Muscle of leg (tissue), 11 donors: Measurements from ENCODE around the gene KLF6. TPM values are rescaled to one million over a fixed set of nuclear protein-coding genes. Genes with fewer than 3 reads are reported as not detected.

ENCODE experiments used
- DNase-seq: peaks from one replicate; pipeline ENCODE4 v3.0.0; 2013
- H3K27ac ChIP-seq: one replicate; pipeline ENCODE4 v1.5.1; 2013; ENCODE audit warnings: mild to moderate bottlenecking, low read length, control low read depth
- H3K27me3 ChIP-seq: one replicate; pipeline ENCODE4 v1.6.1; 2013; ENCODE audit warnings: low read length; ENCODE audit not compliant: control insufficient read depth, insufficient read depth
- H3K36me3 ChIP-seq: one replicate; pipeline ENCODE4 v1.6.1; 2013; ENCODE audit warnings: low read length; ENCODE audit not compliant: control insufficient read depth, insufficient read depth
- H3K4me1 ChIP-seq: one replicate; pipeline ENCODE4 v1.6.1; 2013; ENCODE audit warnings: low read length; ENCODE audit not compliant: control insufficient read depth, insufficient read depth
- H3K4me3 ChIP-seq: one replicate; pipeline ENCODE4 v1.5.1; 2013; ENCODE audit warnings: low read length, control low read depth
- H3K9me3 ChIP-seq: replicated peaks from 2 replicates; pipeline ENCODE4 v1.6.1; 2013; ENCODE audit warnings: low read depth, low read length; ENCODE audit not compliant: control insufficient read depth
- WGBS: methylation state at CpG from one replicate; pipeline ENCODE4 v1.1.5; 2013; ENCODE audit warnings: missing lambda C conversion rate; ENCODE audit not compliant: insufficient coverage; 5-methylcytosine and 5-hydroxymethylcytosine counted together
- polyA plus RNA-seq, 8 donors: library from polyadenylated mRNA; unstranded; fragments of 120-200 nt; gene quantifications; one replicate each; pipeline versions ENCODE4 v1.2.1 to v1.2.3, GENCODE V29; 2013; ENCODE audit warnings: inconsistent platforms in 1 of 8, low replicate concordance in 1 of 8; ENCODE audit not compliant: insufficient read length in 8 of 8, insufficient read depth in 1 of 8
- total RNA-seq: library from RNA; stranded (reverse); fragments of 120-200 nt; gene quantifications from one replicate; pipeline ENCODE4 v1.2.4, GENCODE V29; 2013

The KLF6 gene
- total and polyA plus RNA-seq, 9 donors = 40.7 to 139 (median 85.4) TPM

- H3K27ac ChIP-seq = peak overlapping the region; percentile 93
- H3K27me3 ChIP-seq = no peaks in the 10 kb centered on the region
- DNase-seq = peak; percentile 90
- H3K4me1 ChIP-seq = peaks cover 48% of the 10 kb centered on the region
- WGBS = no CpG with 5 or more reads among the region's 7 CpGs
- no peaks in the 10 kb centered on the region for H3K9me3 ChIP-seq
- H3K4me3 ChIP-seq = no peak overlapping the region
- H3K36me3 ChIP-seq = no peaks in the 10 kb centered on the region
Observed at GRCh38 chr10:3805201-3805790, 20.3 kb upstream of the KLF6 start.

GRCh38 chr10:3803927-3804741, 19.1 kb upstream of the KLF6 start:
- peak overlapping the region; percentile 93 for H3K27ac ChIP-seq
- H3K4me1 ChIP-seq = peaks cover 45% of the 10 kb centered on the region
- DNase-seq = no peak
- H3K36me3 ChIP-seq = no peaks in the 10 kb centered on the region
- H3K27me3 ChIP-seq = no peaks in the 10 kb centered on the region
- WGBS = 58% methylated on average over 5 of the region's 13 CpGs
- no peaks in the 10 kb centered on the region for H3K9me3 ChIP-seq
- H3K4me3 ChIP-seq = no peak overlapping the region

- Histone ChIP-seq H3K36me3 (no peaks in the 10 kb centered on the region), H3K9me3 (no peaks in the 10 kb centered on the region), H3K4me3 (no peak overlapping the region), H3K27ac (peak overlapping the region; percentile 43), H3K27me3 (no peaks in the 10 kb centered on the region), H3K4me1 (peaks cover 45% of the 10 kb centered on the region)
- WGBS = 65% methylated on average over 4 of the region's 11 CpGs
- no peak for DNase-seq
Observed at GRCh38 chr10:3803295-3803926, 18.4 kb upstream of the KLF6 start.

- Histone ChIP-seq H3K36me3 (no peaks in the 10 kb centered on the region), H3K4me1 (peaks cover 40% of the 10 kb centered on the region), H3K27me3 (no peaks in the 10 kb centered on the region), H3K9me3 (no peaks in the 10 kb centered on the region), H3K27ac (no peak overlapping the region), H3K4me3 (no peak overlapping the region)
- DNase-seq = no peak
- 95% methylated on average over 4 of the region's 8 CpGs for whole genome bisulfite sequencing
Observed at GRCh38 chr10:3802526-3803265, 17.7 kb upstream of the KLF6 start.

- WGBS = 88% methylated on average over 3 of the region's 11 CpGs
- no peaks in the 10 kb centered on the region for H3K9me3 ChIP-seq
- H3K27me3 ChIP-seq = no peaks in the 10 kb centered on the region
- H3K36me3 ChIP-seq = no peaks in the 10 kb centered on the region
- no peak for DNase-seq
- H3K27ac ChIP-seq = peak overlapping the region; percentile 54
- H3K4me1 ChIP-seq = peaks cover 29% of the 10 kb centered on the region
- no peak overlapping the region for H3K4me3 ChIP-seq
Observed at GRCh38 chr10:3801558-3802192, 16.7 kb upstream of the KLF6 start.

- no peak for DNase-seq
- Histone ChIP-seq H3K4me3 (no peak overlapping the region), H3K9me3 (no peaks in the 10 kb centered on the region), H3K36me3 (no peaks in the 10 kb centered on the region), H3K27ac (no peak overlapping the region), H3K27me3 (no peaks in the 10 kb centered on the region), H3K4me1 (peaks cover 21% of the 10 kb centered on the region)
- 100% methylated on average over 1 of the region's 5 CpGs for WGBS
Observed at GRCh38 chr10:3800586-3800985, 15.6 kb upstream of the KLF6 start.

- Histone ChIP-seq H3K4me1 (peaks cover 8% of the 10 kb centered on the region), H3K4me3 (no peak overlapping the region), H3K27me3 (no peaks in the 10 kb centered on the region), H3K27ac (no peak overlapping the region), H3K9me3 (peaks cover 6% of the 10 kb centered on the region), H3K36me3 (no peaks in the 10 kb centered on the region)
- WGBS = no CpG with 5 or more reads among the region's 1 CpG
- no peak for DNase-seq
Observed at GRCh38 chr10:3797750-3798149, 12.7 kb upstream of the KLF6 start.

GRCh38 chr10:3793553-3793952, 8.5 kb upstream of the KLF6 start:
- Histone ChIP-seq H3K27me3 (no peaks in the 10 kb centered on the region), H3K4me3 (no peak overlapping the region), H3K4me1 (no peaks in the 10 kb centered on the region), H3K27ac (no peak overlapping the region), H3K9me3 (peaks cover 11% of the 10 kb centered on the region), H3K36me3 (no peaks in the 10 kb centered on the region)
- 93% methylated on average over 2 of the region's 3 CpGs for WGBS
- no peak for DNase-seq

- Histone ChIP-seq H3K27ac (no peak overlapping the region), H3K4me1 (no peaks in the 10 kb centered on the region), H3K4me3 (no peak overlapping the region), H3K27me3 (no peaks in the 10 kb centered on the region), H3K36me3 (no peaks in the 10 kb centered on the region), H3K9me3 (peaks cover 11% of the 10 kb centered on the region)
- no peak for DNase-seq
- WGBS = 67% methylated on average over 3 of the region's 4 CpGs
Observed at GRCh38 chr10:3792710-3793219, 7.8 kb upstream of the KLF6 start.
